AG10803 (cell line): ENCODE measurements around the gene HUS1B.
"Not testable (repeated sequence)": the region's sequence is repeated elsewhere in the genome, so short reads cannot be mapped to it uniquely, and the experiment has no call there.

Source experiments
- DNase-seq: peaks from one replicate; pipeline ENCODE4 v3.0.0; 2010; ENCODE audit warnings: low read depth
- H3K4me3 ChIP-seq: 2 replicates; pipeline ENCODE4 v1.5.1; 2011; ENCODE audit warnings: mild to moderate bottlenecking, low read length, control low read depth
- CTCF ChIP-seq: conservative IDR thresholded peaks from 2 replicates; pipeline ENCODE4 v1.5.1; 2011; ENCODE audit warnings: mild to moderate bottlenecking, low read length, control low read depth, inconsistent platforms

HUS1B gene

GRCh38 chr6:677919-678318 lies 21.0 kb upstream of the HUS1B start:
- no peak for DNase-seq
- H3K4me3 ChIP-seq: no peak overlapping the region
- no peak for TF ChIP-seq CTCF

- no peak for DNase-seq
- no peak overlapping the region for H3K4me3 ChIP-seq
- no peak for TF ChIP-seq CTCF
These were observed 18.1 kb upstream of the HUS1B start for GRCh38 chr6:674956-675355.

GRCh38 chr6:674406-674805 lies 17.5 kb upstream of the HUS1B start:
- TF ChIP-seq CTCF: no peak
- no peak overlapping the region for H3K4me3 ChIP-seq
- DNase-seq: no peak

- no peak for DNase-seq
- TF ChIP-seq CTCF: no peak
- H3K4me3 ChIP-seq: no peak overlapping the region
These were observed 10.5 kb upstream of the HUS1B start for GRCh38 chr6:667253-667927.

- TF ChIP-seq CTCF: no peak
- DNase-seq: no peak
- no peak overlapping the region for H3K4me3 ChIP-seq
These were observed 8.7 kb upstream of the HUS1B start for GRCh38 chr6:665403-666267.

GRCh38 chr6:663788-664187 lies 6.9 kb upstream of the HUS1B start:
- H3K4me3 ChIP-seq, DNase-seq: not testable (repeated sequence)

GRCh38 chr6:659716-660581 lies 3.0 kb upstream of the HUS1B start:
- no peak for DNase-seq
- no peak for TF ChIP-seq CTCF
- no peak overlapping the region for H3K4me3 ChIP-seq
